HUES48 (cell line): ENCODE results near the gene MED13.

Experiments used
- H3K27ac ChIP-seq: one replicate; pipeline ENCODE4 v1.7.0; 2013; ENCODE audit warnings: low read depth, low read length, inconsistent platforms
- H3K27me3 ChIP-seq: 2 replicates; pipeline ENCODE4 v1.6.1; 2013; ENCODE audit warnings: mild to moderate bottlenecking, low read length; ENCODE audit not compliant: control insufficient read depth, insufficient read depth
- H3K36me3 ChIP-seq: 2 replicates; pipeline ENCODE4 v1.6.1; 2013; ENCODE audit warnings: low read length; ENCODE audit not compliant: control insufficient read depth, insufficient read depth
- H3K4me1 ChIP-seq: 2 replicates; pipeline ENCODE4 v1.6.1; 2013; ENCODE audit warnings: mild to moderate bottlenecking, low read length; ENCODE audit not compliant: control insufficient read depth, insufficient read depth
- H3K4me3 ChIP-seq: 2 replicates; pipeline ENCODE4 v1.5.1; 2013; ENCODE audit warnings: mild to moderate bottlenecking, low read depth, low read length
- H3K9ac ChIP-seq: 2 replicates; pipeline ENCODE4 v1.6.1; 2013; ENCODE audit warnings: mild to moderate bottlenecking, low read depth, low read length, moderate library complexity
- H3K9me3 ChIP-seq: 2 replicates; pipeline ENCODE4 v1.6.1; 2013; ENCODE audit warnings: low read length; ENCODE audit not compliant: control insufficient read depth, insufficient read depth

Gene MED13

GRCh38 chr17:61996916-61997605, 68.0 kb downstream of the MED13 start:
- Histone ChIP-seq H3K9ac (no peak overlapping the region), H3K27me3 (no peaks in the 10 kb centered on the region), H3K36me3 (peaks cover 41% of the 10 kb centered on the region), H3K27ac (no peak overlapping the region), H3K4me3 (no peak overlapping the region), H3K4me1 (no peaks in the 10 kb centered on the region; the same call in 1 of the 2 replicates), H3K9me3 (no peaks in the 10 kb centered on the region)

- H3K27ac ChIP-seq = no peak overlapping the region
- no peaks in the 10 kb centered on the region for H3K4me1 ChIP-seq
- H3K27me3 ChIP-seq = no peaks in the 10 kb centered on the region
- H3K4me3 ChIP-seq = no peak overlapping the region
- peaks cover 77% of the 10 kb centered on the region for H3K36me3 ChIP-seq
- no peaks in the 10 kb centered on the region for H3K9me3 ChIP-seq
- H3K9ac ChIP-seq = no peak overlapping the region
Measured at GRCh38 chr17:61989509-61989908, 75.6 kb downstream of the MED13 start.

DNA sequence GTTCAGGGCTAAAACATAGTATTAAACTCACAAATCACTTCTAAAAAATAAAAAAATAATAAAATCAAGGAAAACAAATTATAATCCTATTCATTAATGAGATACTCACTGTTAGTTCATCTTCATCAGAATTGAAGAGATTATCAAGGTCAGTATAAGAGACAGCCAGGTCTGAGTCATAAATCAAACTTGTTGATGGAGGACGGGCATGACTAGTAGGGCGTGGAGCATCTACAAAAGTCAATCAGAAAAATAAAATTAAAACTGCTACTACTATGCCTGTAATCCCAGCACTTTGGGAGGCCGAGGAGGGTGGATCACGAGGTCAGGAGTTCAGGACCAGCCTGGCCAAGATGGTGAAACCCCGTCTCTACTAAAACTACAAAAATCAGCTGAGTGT, 78.2 kb downstream of the MED13 start:
- Histone ChIP-seq H3K36me3 (peaks cover 86% of the 10 kb centered on the region), H3K4me1 (no peaks in the 10 kb centered on the region), H3K4me3 (no peak overlapping the region), H3K27me3 (no peaks in the 10 kb centered on the region), H3K27ac (no peak overlapping the region), H3K9ac (no peak overlapping the region), H3K9me3 (no peaks in the 10 kb centered on the region)

DNA sequence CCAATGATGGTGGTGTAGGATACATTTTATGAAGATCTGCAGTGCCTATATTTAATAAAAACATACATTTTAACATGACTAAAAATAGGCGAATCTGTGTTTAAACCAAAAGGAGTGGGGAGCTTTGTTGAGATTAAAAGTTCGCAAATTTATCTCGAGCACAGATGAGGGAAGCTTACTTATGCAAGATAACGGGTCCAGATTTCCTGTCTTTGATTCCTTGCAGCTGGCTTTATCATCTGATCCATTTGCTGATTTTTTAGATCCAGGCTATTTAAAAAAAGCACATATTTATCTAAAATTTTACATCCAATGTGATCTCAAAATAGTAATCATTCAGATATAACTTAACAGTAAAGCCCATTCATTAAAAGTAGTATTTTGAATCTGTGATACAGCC, 80.3 kb downstream of the MED13 start:
- H3K9me3 ChIP-seq = no peaks in the 10 kb centered on the region
- no peaks in the 10 kb centered on the region for H3K4me1 ChIP-seq
- H3K27ac ChIP-seq = no peak overlapping the region
- no peak overlapping the region for H3K4me3 ChIP-seq
- H3K27me3 ChIP-seq = no peaks in the 10 kb centered on the region
- H3K9ac ChIP-seq = no peak overlapping the region
- H3K36me3 ChIP-seq = peaks cover 84% of the 10 kb centered on the region

DNA sequence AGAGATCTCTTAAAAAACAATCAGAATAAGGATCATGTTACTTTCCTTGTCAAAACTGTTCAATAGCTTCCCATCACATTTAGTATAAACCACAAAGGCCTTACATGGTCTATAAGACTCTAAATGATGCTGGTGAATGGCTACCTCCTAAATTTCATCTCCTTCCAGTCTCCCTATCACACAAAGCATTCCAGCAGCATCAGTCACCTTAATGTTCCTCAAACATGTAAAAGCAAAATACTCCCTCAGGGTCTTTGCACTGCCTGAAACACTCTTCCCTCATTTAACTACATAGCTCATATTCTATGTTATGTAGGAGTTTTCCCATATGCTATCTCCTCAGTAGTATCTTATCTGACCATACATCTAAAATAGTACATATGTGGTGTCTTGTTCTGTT, 83.8 kb downstream of the MED13 start:
- H3K9me3 ChIP-seq = no peaks in the 10 kb centered on the region
- no peaks in the 10 kb centered on the region for H3K27me3 ChIP-seq
- H3K9ac ChIP-seq = no peak overlapping the region
- peaks cover 88% of the 10 kb centered on the region for H3K36me3 ChIP-seq
- no peak overlapping the region for H3K27ac ChIP-seq
- no peaks in the 10 kb centered on the region for H3K4me1 ChIP-seq
- H3K4me3 ChIP-seq = no peak overlapping the region

DNA sequence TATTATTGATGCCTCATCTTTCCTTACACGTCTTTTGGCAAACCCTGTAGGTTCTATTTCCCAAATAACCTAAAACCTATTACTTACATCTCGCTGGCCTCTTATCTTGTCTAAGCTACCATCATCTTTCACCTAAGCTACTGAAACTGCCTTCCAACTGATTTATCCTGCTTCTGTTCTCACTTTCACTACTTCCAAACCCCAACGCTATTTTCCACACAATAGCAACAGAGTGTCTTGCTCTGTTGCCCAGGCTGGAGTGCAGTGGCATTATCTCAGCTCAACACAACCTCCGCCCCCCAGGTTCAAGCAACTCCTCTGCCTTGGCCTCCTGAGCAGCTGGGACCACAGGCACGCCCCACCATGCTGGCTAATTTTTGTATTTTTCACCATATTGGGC, 84.5 kb downstream of the MED13 start:
- Histone ChIP-seq H3K9ac (no peak overlapping the region), H3K27me3 (no peaks in the 10 kb centered on the region), H3K36me3 (peaks cover 85% of the 10 kb centered on the region), H3K4me3 (no peak overlapping the region), H3K27ac (no peak overlapping the region), H3K4me1 (no peaks in the 10 kb centered on the region), H3K9me3 (no peaks in the 10 kb centered on the region)

- Histone ChIP-seq H3K9ac (no peak overlapping the region), H3K9me3 (no peaks in the 10 kb centered on the region), H3K36me3 (peaks cover 68% of the 10 kb centered on the region), H3K4me1 (peaks cover 15% of the 10 kb centered on the region), H3K4me3 (no peak overlapping the region), H3K27ac (no peak overlapping the region), H3K27me3 (no peaks in the 10 kb centered on the region)
Measured at GRCh38 chr17:61974115-61974514, 91.0 kb downstream of the MED13 start.

DNA sequence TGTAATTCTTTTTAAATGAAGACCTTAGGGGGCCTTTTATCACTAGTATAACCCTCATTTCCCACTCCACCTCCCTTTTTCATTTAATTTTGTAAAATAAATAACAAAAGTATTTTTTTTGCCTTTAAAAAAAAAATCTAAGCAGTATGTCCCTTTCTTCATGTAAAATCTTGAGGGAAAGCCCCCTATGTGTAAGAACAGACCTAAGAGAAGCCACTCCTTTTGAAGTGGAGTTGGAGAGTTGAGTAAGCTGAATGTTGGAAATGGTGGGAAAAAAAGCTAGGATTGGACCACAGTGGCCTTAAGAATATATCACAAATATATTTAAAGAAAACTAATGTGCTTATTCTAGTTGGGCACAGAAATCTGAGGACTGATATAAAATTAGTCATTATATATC, 92.8 kb downstream of the MED13 start:
- Histone ChIP-seq H3K4me1 (peaks cover 15% of the 10 kb centered on the region), H3K27me3 (no peaks in the 10 kb centered on the region), H3K36me3 (peaks cover 67% of the 10 kb centered on the region), H3K4me3 (no peak overlapping the region), H3K9ac (no peak overlapping the region), H3K9me3 (no peaks in the 10 kb centered on the region), H3K27ac (peak overlapping the region; percentile 67)

GRCh38 chr17:61970030-61970429, 95.0 kb downstream of the MED13 start:
- Histone ChIP-seq H3K4me1 (peaks cover 15% of the 10 kb centered on the region), H3K27me3 (no peaks in the 10 kb centered on the region), H3K27ac (no peak overlapping the region), H3K4me3 (no peak overlapping the region), H3K9ac (no peak overlapping the region), H3K9me3 (no peaks in the 10 kb centered on the region), H3K36me3 (peaks cover 78% of the 10 kb centered on the region)

DNA sequence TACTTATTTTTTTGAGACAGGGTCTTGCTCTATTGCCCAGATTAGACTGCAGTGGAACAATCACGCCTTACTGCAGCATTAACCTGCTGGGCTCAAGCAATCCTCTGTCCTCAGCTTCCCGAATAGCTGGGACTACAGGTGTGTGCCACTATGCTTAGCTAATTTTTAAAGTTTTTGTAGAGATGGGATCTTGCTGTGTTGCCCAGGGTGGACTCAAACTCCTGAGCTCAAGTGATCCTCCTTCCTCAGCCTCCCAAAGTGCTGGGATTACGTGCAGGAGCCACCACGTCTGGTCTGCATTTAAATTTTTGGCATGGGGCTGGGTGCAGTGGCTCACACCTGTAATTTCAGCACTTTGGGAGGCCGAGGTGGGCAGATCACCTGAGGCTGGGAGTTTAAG, 96.3 kb downstream of the MED13 start:
- Histone ChIP-seq H3K27me3 (no peaks in the 10 kb centered on the region), H3K9ac (no peak overlapping the region), H3K9me3 (no peaks in the 10 kb centered on the region), H3K4me3 (no peak overlapping the region), H3K36me3 (peaks cover 87% of the 10 kb centered on the region), H3K4me1 (peaks cover 15% of the 10 kb centered on the region), H3K27ac (no peak overlapping the region)

GRCh38 chr17:61967729-61968128, 97.3 kb downstream of the MED13 start:
- Histone ChIP-seq H3K36me3 (peaks cover 92% of the 10 kb centered on the region), H3K27me3 (no peaks in the 10 kb centered on the region), H3K4me1 (peaks cover 6% of the 10 kb centered on the region), H3K4me3 (no peak overlapping the region), H3K27ac (no peak overlapping the region), H3K9me3 (no peaks in the 10 kb centered on the region), H3K9ac (no peak overlapping the region)
